HG02588 (cell line): ENCODE results near the gene UNC5A.

Experiments
- ATAC-seq: cut with Tn5 transposase; IDR thresholded peaks from one replicate; pipeline ENCODE4 v1.9.1; 2021; ENCODE audit warnings: mild to moderate bottlenecking, moderate library complexity; ENCODE audit not compliant: unreplicated experiment

Gene UNC5A

GRCh38 chr5:176916337-176916736, 106.0 kb downstream of the UNC5A start:
- ATAC-seq, result no peak

- no peak for ATAC-seq
Measured at GRCh38 chr5:176918613-176919012, 108.3 kb downstream of the UNC5A start.

GRCh38 chr5:176921714-176922113, 111.4 kb downstream of the UNC5A start:
- ATAC-seq, result no peak

GRCh38 chr5:176922817-176923216, 112.5 kb downstream of the UNC5A start:
- no peak for ATAC-seq

GRCh38 chr5:176927562-176927961, 117.2 kb downstream of the UNC5A start:
- ATAC-seq, result no peak

GRCh38 chr5:176929654-176930053, 119.3 kb downstream of the UNC5A start:
- no peak for ATAC-seq
